ENCODE measurements around the gene TRIM54.
"Not testable (repeated sequence)": the region's sequence is repeated elsewhere in the genome, so short reads cannot be mapped to it uniquely, and the experiment has no call there.

TRIM54 gene

DNA sequence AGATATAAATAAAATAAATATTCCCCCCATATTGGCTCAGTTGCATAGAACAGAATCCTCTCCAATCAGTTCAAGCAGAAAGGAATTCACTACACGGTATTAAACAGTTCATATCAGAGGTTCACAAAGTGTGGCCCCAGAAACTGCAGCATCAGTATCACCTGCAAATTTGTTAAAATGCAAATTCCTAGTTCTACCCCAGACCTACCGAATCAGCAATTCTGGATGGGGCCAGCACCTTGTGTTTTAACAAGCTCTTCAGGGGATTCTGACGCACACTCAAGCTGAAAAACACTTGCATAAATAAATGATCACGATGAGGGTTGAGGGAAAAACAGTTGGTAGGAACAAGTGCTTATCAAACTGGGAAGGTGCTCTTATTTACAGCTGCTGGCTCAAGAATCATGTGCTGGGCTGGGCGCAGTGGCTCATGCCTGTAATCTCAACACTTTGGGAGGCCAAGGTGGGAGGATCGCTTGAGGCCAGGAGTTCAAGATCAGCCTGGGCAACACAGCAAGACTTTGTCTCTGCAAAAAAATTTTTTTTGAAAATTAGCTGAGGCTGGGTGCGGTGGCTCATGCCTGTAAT, 68.0 kb downstream of the TRIM54 start:
- no peak overlapping the region for H3K27ac ChIP-seq
- H3K4me3 ChIP-seq, result no peak overlapping the region

DNA sequence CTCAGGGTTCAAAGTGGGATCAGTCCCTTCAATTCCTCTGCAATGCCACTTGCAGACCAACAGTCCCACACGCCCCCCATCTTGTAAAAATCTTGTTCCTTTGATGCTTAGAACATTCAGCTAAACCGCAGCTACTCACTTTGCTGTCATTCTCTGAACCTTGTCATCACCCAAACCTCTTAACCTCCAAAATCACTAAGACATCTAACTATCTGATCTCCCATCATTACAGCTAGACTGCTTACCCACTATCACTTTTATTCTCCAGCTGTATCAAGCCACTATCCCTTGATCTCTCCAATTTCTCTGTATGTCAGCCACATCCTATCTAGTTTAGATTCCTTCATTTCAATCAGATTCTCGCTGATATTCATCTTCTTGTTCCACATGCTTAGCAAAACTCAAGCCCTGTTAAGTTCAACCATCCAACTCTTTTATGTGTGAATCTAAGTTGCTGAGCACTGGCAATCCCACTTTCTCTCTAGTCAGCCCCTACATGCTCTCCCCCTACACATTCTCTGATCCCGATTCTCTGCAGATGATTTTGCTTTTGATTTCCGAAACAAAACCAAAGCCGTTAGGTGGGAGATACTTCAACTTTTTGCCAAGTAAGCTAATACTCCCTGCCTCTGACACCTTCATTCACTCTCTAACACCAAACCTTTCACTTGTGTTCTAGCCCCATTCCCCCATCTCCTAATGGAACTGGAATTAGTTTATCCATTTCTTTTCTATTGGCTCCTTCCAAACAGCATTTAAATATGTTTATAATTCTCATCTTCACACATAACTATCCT, 69.8 kb downstream of the TRIM54 start:
- no peak overlapping the region for H3K4me3 ChIP-seq
- H3K27ac ChIP-seq, result no peak overlapping the region

DNA sequence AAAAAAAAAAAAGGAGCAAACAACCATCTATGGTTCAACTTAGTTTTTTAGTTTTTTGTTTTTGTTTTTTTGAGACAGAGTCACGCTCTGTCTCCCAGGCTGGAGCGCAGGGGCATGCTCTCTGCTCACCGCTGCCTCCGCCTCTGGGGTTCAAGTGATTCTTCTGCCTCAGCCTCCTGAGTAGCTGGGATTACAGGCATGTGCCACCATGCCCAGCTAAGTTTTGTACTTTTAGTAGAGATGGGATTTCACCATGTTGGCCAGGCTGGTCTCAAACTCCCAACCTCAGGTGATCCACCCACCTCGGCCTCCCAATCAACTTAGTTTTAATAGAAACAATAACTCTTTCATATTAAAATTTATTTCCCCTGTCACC, 71.1 kb downstream of the TRIM54 start:
- H3K4me3 ChIP-seq, H3K27ac ChIP-seq: not testable (repeated sequence)

DNA sequence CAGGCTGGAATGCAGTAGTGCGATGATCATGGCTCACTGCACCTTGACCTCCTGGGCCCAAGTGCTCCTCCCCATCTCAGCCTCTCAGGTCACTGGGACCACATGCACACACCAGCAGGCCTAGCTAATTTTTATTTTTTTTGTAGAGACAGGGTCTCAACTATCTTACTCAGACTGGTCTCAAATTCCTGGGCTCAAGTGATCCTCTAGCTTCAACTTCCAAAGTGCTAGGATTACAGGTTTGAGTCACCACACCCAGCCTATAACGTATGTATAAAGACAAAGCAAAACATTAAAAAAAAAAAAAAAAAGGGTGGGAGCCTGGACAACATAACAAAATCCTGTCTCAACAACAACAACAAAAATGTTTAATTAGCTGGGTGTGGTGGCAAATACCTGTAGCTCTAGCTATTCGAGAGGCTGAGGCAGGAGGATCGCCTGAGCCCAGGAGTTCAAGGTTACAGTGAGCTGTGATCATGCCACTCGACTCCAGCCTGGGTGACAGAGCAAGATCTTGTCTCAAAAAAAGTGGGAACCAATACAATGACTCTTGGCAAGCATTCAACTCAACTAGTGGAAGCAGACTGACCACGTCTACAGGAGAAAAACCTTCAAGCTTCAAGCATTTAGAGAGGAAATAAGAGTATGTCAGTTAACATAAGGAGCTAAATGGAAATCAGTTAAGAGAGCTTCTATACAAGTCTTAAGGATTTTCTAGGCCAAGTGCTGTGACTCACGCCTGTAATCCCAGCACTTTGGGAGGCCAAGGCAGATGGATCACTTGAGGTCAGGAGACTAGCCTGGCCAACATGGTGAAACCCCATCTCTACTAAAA, 71.8 kb downstream of the TRIM54 start:
- Histone ChIP-seq H3K4me3 (no peak overlapping the region), H3K27ac (peak overlapping the region in 2 of 21 experiments; percentile 6 to 38)

DNA sequence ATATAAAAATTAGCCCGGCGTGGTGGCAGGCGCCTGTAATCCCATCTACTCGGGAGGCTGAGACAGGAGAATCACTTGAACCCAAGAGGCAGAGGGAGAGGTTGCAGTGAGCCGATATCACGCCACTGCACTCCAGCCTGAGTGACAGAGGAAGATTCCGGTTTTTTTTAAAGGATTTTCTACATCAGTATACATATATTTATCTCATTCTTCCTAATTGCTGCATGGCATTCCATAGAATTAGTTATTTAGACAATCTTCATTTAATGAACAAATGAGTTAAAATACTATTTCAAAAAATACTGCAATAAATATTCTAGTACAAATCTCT, 72.3 kb downstream of the TRIM54 start:
- peak overlapping the region in 1 of 21 experiments; percentile 38 for H3K27ac ChIP-seq
- H3K4me3 ChIP-seq, result no peak overlapping the region

DNA sequence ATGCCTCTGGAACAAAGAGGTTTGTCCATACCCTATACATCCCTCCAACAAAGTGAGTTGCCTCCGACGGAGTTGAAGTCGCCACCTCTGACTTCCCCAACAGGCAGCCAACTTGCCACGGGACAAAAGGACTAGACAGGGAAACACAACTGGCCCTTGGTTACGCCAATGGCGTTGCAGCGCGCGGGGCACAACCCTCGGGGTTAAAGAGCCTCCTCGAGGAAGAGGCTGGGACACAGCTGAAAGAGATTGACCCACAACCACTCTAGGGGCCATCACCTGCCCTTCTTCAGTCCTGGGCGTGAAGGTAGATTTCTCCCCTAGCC, 73.8 kb downstream of the TRIM54 start:
- Histone ChIP-seq H3K4me3 (peak overlapping the region; percentile 66 to 98 (median 84)), H3K27ac (peak overlapping the region; percentile 39 to 96 (median 90))

DNA sequence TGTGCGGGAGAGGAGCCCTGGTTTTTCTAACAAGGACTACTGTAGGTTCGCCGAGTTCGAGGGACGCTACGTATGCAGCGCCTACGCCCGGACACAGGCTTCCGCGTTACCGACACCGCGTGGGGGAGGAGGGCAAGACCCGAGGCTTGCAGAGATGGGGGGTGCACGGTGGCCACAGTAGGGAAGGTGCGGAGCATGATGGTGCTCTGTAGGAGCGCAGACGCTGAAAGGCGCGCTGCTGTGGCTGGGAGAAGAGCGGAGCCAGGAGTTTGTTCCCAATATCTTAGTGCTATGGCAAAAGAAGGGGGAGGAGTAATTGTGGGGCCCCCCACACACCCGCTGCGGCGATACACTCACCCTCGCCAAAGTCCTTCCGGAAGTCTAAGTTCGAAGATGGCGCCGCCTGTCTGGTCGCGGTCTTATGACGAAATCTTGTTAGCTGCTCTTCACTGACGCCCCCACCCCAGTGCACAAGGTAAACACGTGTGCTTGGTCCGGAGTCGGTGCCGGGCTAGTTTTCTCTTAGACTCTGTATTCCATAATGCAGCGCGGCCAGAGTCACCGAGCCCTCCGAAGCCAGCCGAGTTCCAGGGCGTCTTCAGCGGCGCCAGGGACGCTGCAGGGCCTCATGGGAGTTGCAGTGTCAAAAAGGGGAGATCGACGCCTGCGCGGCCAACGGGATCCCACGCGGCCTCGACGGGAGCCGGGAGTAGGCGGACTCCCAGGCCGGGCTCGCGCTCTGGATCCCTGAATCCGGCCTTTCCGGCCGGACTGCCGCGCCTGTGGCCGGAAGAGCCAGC, 74.4 kb downstream of the TRIM54 start, which contains the start of gene GTF3C2:
TSS of gene GTF3C2 (minus strand) at position 383 of the 800 bp plus-strand sequence. CDS start 13,210 bp downstream, outside the sequence.
- peak within 1 kb of the TSS; percentile 39 to 96 (median 90) for H3K27ac ChIP-seq

More for the DNA sequence above, 74.4 kb downstream of the TRIM54 start, which contains the start of gene GTF3C2:
- H3K4me3 ChIP-seq, result peak within 1 kb of the TSS; percentile 66 to 98 (median 84)

Data from skin epidermis (tissue), 12 donors.